B cell (primary cell): Measurements from ENCODE around the gene DGCR6L.

Experiments
- EZH2 ChIP-seq: IDR thresholded peaks from 2 replicates; pipeline ENCODE4 v1.6.1; 2012; ENCODE audit warnings: borderline replicate concordance, low read depth, mild to moderate bottlenecking, moderate library complexity, low read length; ENCODE audit not compliant: insufficient read depth, poor library complexity, severe bottlenecking
- TF ChIP-seq, protein P1 (sequence below): fragments of 200-600 bp; IDR thresholded peaks from one replicate; pipeline ENCODE4 v1.8.0; 2022; ENCODE audit warnings: antibody characterized with exemption, mild to moderate bottlenecking

DNA sequence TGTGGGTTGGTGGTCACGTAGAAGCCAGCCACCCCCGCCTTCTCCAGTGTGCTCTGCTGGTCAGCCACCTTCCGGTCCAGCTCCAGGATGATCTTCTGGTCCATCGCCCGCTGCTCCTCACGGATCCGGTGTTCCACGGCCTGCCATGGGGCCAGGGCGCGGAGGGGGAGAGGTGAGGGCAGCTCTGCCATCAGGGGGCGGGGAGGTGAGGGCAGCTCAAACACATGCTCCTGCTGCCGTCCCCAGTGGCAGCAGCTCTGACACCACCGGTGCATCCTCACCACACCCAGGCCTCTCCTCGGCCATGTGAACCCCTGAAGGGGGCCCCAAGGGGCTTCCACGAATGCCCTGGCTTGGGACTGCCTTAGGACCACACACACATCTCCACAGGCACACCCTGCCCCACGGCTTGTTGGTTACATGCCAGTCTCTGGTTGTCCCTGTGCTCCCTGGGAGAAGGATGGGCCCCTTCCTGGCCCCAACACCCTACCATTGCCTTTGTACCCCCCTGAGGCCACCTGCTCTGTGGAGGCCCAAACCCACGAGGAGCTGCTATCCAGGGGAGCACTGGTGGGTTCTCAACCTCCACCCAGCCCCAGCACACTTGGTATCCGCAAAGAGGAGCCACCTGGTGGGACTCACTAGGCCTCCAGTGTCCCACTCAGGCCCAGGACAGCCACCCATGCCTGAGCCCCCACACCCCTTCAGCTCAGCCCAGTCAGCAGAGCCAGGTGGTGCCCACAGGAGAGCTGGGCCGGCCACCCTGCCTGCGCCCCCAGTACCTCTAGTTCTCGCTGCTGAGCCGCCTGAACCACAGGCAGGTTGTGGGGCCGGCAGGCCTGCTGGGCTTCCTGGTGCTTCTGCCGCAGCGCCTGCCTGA is 4.3 kb downstream of the DGCR6L start:
- TF ChIP-seq, protein P1, sequence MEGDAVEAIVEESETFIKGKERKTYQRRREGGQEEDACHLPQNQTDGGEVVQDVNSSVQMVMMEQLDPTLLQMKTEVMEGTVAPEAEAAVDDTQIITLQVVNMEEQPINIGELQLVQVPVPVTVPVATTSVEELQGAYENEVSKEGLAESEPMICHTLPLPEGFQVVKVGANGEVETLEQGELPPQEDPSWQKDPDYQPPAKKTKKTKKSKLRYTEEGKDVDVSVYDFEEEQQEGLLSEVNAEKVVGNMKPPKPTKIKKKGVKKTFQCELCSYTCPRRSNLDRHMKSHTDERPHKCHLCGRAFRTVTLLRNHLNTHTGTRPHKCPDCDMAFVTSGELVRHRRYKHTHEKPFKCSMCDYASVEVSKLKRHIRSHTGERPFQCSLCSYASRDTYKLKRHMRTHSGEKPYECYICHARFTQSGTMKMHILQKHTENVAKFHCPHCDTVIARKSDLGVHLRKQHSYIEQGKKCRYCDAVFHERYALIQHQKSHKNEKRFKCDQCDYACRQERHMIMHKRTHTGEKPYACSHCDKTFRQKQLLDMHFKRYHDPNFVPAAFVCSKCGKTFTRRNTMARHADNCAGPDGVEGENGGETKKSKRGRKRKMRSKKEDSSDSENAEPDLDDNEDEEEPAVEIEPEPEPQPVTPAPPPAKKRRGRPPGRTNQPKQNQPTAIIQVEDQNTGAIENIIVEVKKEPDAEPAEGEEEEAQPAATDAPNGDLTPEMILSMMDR: no peak
- TF ChIP-seq EZH2: no peak
